Gastrocnemius medialis (tissue), 4 donors: ENCODE data around the gene COX14. TPM values are rescaled to one million over a fixed set of nuclear protein-coding genes. Genes with fewer than 3 reads are reported as not detected.

Experiments used
- ATAC-seq, 2 donors: fragments of 150-250 bp; one replicate each; pipeline ENCODE4 v1.9.1; 2016
- DNase-seq, 2 donors: peaks; one replicate each; pipeline ENCODE4 v3.0.0-alpha.2; 2019
- H3K27ac ChIP-seq, 4 donors: fragments of 200-600 bp; sonication (generic); 1 replicate in 1 of 4; 2 replicates in 3 of 4; pipeline ENCODE4 v1.5.1; 2016 to 2018; ENCODE audit warnings: mild to moderate bottlenecking in 2 of 4, moderate library complexity in 1 of 4
- H3K27me3 ChIP-seq, 3 donors: fragments of 200-600 bp; sonication (generic) in 2 of 3; 1 replicate in 1 of 3; 2 replicates in 2 of 3; pipeline versions ENCODE4 v1.5.1 to v1.6.0; 2016 to 2019; ENCODE audit warnings: mild to moderate bottlenecking in 1 of 3, moderate library complexity in 1 of 3
- H3K36me3 ChIP-seq, 2 donors: fragments of 200-600 bp; sonication (generic) in 1 of 2; one replicate each; pipeline ENCODE4 v1.5.1; 2017 to 2018
- H3K4me1 ChIP-seq, 2 donors: fragments of 200-600 bp; sonication (generic) in 1 of 2; one replicate each; pipeline ENCODE4 v1.5.1; 2016 to 2017; ENCODE audit warnings: mild to moderate bottlenecking in 2 of 2
- H3K4me3 ChIP-seq, 4 donors: fragments of 200-600 bp; sonication (generic) in 3 of 4; 1 replicate in 1 of 4; 2 replicates in 3 of 4; pipeline ENCODE4 v1.5.1; 2016 to 2019; ENCODE audit warnings: mild to moderate bottlenecking in 2 of 4
- H3K9me3 ChIP-seq, 3 donors: fragments of 200-600 bp; sonication (generic) in 2 of 3; 1 replicate in 1 of 3; 2 replicates in 2 of 3; pipeline ENCODE4 v1.5.1; 2016 to 2019
- CTCF ChIP-seq, 5 experiments: fragments of 450-650 bp in 3 of 5; fragments of 200-600 bp in 2 of 5; sonication (generic) in 2 of 5; IDR thresholded peaks in 4 of 5; conservative IDR thresholded peaks in 1 of 5; 1 replicate in 4 of 5; 2 replicates in 1 of 5; pipeline ENCODE4 v1.5.1; 2016 to 2019; ENCODE audit warnings: antibody characterized with exemption in 5 of 5, mild to moderate bottlenecking in 3 of 5, moderate library complexity in 3 of 5
- POLR2A ChIP-seq, 2 donors: fragments of 450-650 bp; IDR thresholded peaks; one replicate each; pipeline ENCODE4 v1.6.1; 2017; ENCODE audit warnings: antibody characterized with exemption in 2 of 2, mild to moderate bottlenecking in 2 of 2, moderate library complexity in 2 of 2
- in situ Hi-C, 4 donors: fragments of 200-750 bp; cut with MboI; loops; one replicate each; pipeline versions ENCODE4 v1.15.0 to v1.8.0; 2017; ENCODE audit warnings: low sequenced_read_pairs in 4 of 4
- intact Hi-C: fragments of 100-400 bp; cut with DNase I; formaldehyde crosslinking; loops from one replicate; pipeline ENCODE4 v1.15.1; 2023; ENCODE audit warnings: low total_unique reads
- total RNA-seq, 4 donors: library from RNA; depleted of rRNA; stranded (reverse); fragments of >200 nt; gene quantifications; one replicate each; pipeline versions ENCODE4 v1.1.0 to v1.2.3, GENCODE V29; 2016

Gene COX14
- total RNA-seq, 4 donors from 2014 or later = 98.8 to 137 (median 106) TPM

DNA sequence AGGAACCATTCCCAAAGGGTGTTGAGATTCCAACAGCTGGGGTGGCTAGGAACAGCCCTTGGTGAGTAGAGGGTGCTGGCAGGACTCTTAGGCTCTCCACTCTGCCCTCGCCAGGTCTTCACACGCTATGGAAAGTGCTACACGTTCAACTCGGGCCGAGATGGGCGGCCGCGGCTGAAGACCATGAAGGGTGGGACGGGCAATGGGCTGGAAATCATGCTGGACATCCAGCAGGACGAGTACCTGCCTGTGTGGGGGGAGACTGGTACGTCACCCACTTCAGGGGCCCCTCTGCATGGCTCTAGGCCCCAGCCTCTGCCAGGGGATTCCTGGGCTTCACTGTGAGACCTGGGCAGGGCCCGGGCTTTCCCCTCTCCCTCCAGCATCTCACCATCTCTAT lies 34.9 kb upstream of the COX14 start:
- ATAC-seq (no peak), DNase-seq (no peak)
- Histone ChIP-seq H3K27ac (no peak overlapping the region), H3K27me3 (no peaks in the 10 kb centered on the region), H3K4me3 (no peak overlapping the region), H3K36me3 (no peaks in the 10 kb centered on the region), H3K9me3 (no peaks in the 10 kb centered on the region), H3K4me1 (peaks cover 0 to 3% of the 10 kb centered on the region in 2 donors)
- no peak for TF ChIP-seq POLR2A (IDR thresholded peaks at IDR 0.05)
- TF ChIP-seq CTCF (IDR thresholded peaks at IDR 0.05 in 4 of 5, conservative IDR thresholded peaks at IDR 0.05 in 1 of 5) = no peak
- in situ Hi-C loops (loop anchor here (10.0 to 25.0 kb wide), 3 partner anchors 98 to 238 kb away; no protein-coding TSS in a partner anchor), intact Hi-C loops (no loop called here)

DNA sequence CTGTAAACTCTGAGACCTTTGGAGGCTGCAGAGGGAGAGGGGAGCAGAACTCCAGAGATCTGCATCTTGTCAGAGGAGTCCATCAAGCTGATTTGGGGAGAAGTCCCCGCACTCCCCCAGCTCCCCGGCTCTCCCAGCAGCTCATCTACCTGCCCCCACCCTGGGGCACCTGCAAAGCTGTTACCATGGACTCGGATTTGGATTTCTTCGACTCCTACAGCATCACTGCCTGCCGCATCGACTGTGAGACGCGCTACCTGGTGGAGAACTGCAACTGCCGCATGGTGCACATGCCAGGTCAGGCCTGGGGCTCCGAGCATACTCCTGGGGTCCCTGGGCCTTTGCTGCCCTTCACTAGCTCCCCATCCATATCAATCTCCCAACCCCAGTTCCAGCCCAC lies 33.8 kb upstream of the COX14 start:
- H3K4me3 ChIP-seq = no peak overlapping the region
- in situ Hi-C loops (loop anchor here (10.0 to 25.0 kb wide), 3 partner anchors 97 to 237 kb away; no protein-coding TSS in a partner anchor), intact Hi-C loops (no loop called here)
- H3K4me1 ChIP-seq = peaks cover 0 to 3% of the 10 kb centered on the region in 2 donors
- no peaks in the 10 kb centered on the region for H3K27me3 ChIP-seq
- no peak overlapping the region for H3K27ac ChIP-seq
- DNase-seq (no peak), ATAC-seq (no peak)
- no peaks in the 10 kb centered on the region for H3K9me3 ChIP-seq
- no peaks in the 10 kb centered on the region for H3K36me3 ChIP-seq
- TF ChIP-seq POLR2A (IDR thresholded peaks at IDR 0.05) (no peak), CTCF (IDR thresholded peaks at IDR 0.05 in 4 of 5, conservative IDR thresholded peaks at IDR 0.05 in 1 of 5) (no peak)

DNA sequence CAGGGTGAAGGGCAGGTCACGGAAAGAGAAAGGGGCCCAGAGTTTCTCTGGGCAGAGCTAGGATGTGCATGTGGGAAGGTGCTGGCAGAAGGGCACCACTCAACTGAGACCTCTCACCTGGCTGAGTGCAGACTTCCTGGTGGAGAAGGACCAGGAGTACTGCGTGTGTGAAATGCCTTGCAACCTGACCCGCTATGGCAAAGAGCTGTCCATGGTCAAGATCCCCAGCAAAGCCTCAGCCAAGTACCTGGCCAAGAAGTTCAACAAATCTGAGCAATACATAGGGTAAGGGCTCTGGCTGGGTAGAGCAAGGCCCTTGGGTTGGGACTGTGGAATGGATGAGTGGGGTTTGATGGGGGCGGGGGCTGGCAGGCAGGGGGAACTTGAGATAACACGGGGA lies 32.3 kb upstream of the COX14 start:
- Histone ChIP-seq H3K27ac (no peak overlapping the region), H3K4me3 (no peak overlapping the region), H3K9me3 (no peaks in the 10 kb centered on the region), H3K4me1 (peaks cover 3 to 4% of the 10 kb centered on the region in 2 donors), H3K36me3 (no peaks in the 10 kb centered on the region), H3K27me3 (no peaks in the 10 kb centered on the region)
- intact Hi-C loops = loop anchor here (10.0 kb wide), 1 partner anchor 235 kb away; no protein-coding TSS in a partner anchor
- DNase-seq (no peak), ATAC-seq (no peak)
- no peak for TF ChIP-seq POLR2A (IDR thresholded peaks at IDR 0.05)
- no peak for TF ChIP-seq CTCF (IDR thresholded peaks at IDR 0.05 in 4 of 5, conservative IDR thresholded peaks at IDR 0.05 in 1 of 5)
- in situ Hi-C loops = loop anchor here (10.0 to 25.0 kb wide), 3 partner anchors 95 to 235 kb away; no protein-coding TSS in a partner anchor

DNA sequence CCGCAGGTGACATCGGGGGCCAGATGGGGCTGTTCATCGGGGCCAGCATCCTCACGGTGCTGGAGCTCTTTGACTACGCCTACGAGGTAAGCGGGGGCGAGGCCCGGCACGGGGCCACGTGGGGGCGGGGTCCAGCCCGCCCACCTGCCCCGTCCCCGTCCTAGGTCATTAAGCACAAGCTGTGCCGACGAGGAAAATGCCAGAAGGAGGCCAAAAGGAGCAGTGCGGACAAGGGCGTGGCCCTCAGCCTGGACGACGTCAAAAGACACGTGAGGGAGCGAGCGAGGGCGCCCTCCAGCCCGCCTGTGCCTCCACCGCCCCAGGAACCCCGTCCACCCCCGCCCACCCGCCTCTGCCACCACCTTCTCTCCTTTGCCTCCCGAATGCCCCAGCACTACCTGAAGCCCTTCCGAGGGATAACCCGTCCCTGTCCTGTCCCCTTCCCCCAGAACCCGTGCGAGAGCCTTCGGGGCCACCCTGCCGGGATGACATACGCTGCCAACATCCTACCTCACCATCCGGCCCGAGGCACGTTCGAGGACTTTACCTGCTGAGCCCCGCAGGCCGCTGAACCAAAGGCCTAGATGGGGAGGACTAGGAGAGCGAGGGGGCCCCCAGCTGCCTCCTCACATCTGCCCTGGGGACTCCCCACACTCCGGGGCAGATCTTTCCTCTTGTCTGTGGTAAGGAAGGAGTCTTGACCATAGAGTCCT lies 30.8 kb upstream of the COX14 start:
- no peaks in the 10 kb centered on the region for H3K9me3 ChIP-seq
- TF ChIP-seq POLR2A (IDR thresholded peaks at IDR 0.05) (no peak), CTCF (IDR thresholded peaks at IDR 0.05 in 4 of 5, conservative IDR thresholded peaks at IDR 0.05 in 1 of 5) (no peak)
- H3K36me3 ChIP-seq = no peaks in the 10 kb centered on the region
- H3K4me1 ChIP-seq = peaks cover 8 to 9% of the 10 kb centered on the region in 2 donors
- in situ Hi-C loops = loop anchor here in 2 of 4 donors (25.0 kb wide), 1 partner anchor 231 kb away; no protein-coding TSS in a partner anchor
- DNase-seq (no peak), ATAC-seq (no peak)
- H3K4me3 ChIP-seq = no peak overlapping the region
- H3K27me3 ChIP-seq = no peaks in the 10 kb centered on the region
- H3K27ac ChIP-seq = no peak overlapping the region
- intact Hi-C loops = loop anchor here (10.0 kb wide), 1 partner anchor 234 kb away; no protein-coding TSS in a partner anchor
